HepG2 (cell line): ENCODE results near the gene VEZF1. TPM values are rescaled to one million over a fixed set of nuclear protein-coding genes. Genes with fewer than 3 reads are reported as not detected.
A peak's percentile ranks its signal among the peaks of the same experiment; 100 is the strongest.

Source experiments
- ARID4A ChIP-seq: sonication (generic); formaldehyde crosslinking; IDR thresholded peaks from 2 replicates; pipeline ENCODE4 v1.5.0; 2020; ENCODE audit warnings: mild to moderate bottlenecking, missing genetic modification reagents, borderline replicate concordance
- PHF5A ChIP-seq: IDR thresholded peaks from one replicate; pipeline ENCODE4 v1.6.1; 2018; ENCODE audit warnings: low read depth, missing genetic modification reagents; ENCODE audit not compliant: unreplicated experiment
- PLSCR1 ChIP-seq: sonication (generic); formaldehyde crosslinking; IDR thresholded peaks from 2 replicates; pipeline ENCODE4 v1.5.0; 2020; ENCODE audit warnings: missing genetic modification reagents, mild to moderate bottlenecking, borderline replicate concordance
- POLR2AphosphoS5 ChIP-seq: IDR thresholded peaks from 2 replicates; pipeline ENCODE4 v1.6.1; 2012; ENCODE audit warnings: low read depth, low read length
- SOX5 ChIP-seq: IDR thresholded peaks from 2 replicates; pipeline ENCODE4 v1.6.1; 2016; ENCODE audit warnings: borderline replicate concordance
- ZNF30 ChIP-seq: sonication (generic); formaldehyde crosslinking; IDR thresholded peaks from 2 replicates; pipeline ENCODE4 v1.5.0; 2020; ENCODE audit warnings: mild to moderate bottlenecking, missing genetic modification reagents
- ZNF574 ChIP-seq: sonication (generic); formaldehyde crosslinking; IDR thresholded peaks from 2 replicates; pipeline ENCODE4 v1.4.0; 2020; ENCODE audit warnings: missing genetic modification reagents
- polyA plus RNA-seq, 8 experiments: library from polyadenylated mRNA; depleted of rRNA in 3 of 8; stranded (reverse) in 7 of 8; unstranded in 1 of 8; fragments of >200 nt; fragmentation: Illumina TruSeq in 4 of 8; extraction: Trizol in 4 of 8; gene quantifications; 2 replicates each; pipeline versions ENCODE4 v1.2.1 to v1.2.3, GENCODE V29; 2011 to 2016; ENCODE audit warnings: low read depth in 4 of 8, missing spikeins in 1 of 8, mixed read lengths in 1 of 8; ENCODE audit not compliant: insufficient read depth in 1 of 8
- total RNA-seq, 5 experiments: library from RNA; depleted of rRNA; stranded (reverse); fragments of >200 nt; fragmentation: Illumina TruSeq; extraction: Trizol; gene quantifications; 2 replicates each; pipeline ENCODE4 v1.2.3, GENCODE V29; 2016; ENCODE audit warnings: low read depth in 1 of 5
- TF ChIP-seq, protein P1 (sequence below): sonication (generic); formaldehyde crosslinking; IDR thresholded peaks from 2 replicates; pipeline ENCODE4 v1.4.0; 2020; ENCODE audit warnings: mild to moderate bottlenecking, missing genetic modification reagents

VEZF1 gene
- total and polyA plus RNA-seq, 2 of the 13 experiments (the other 11 are each of a cell fraction or from before 2014, with no cell fraction given) = 45.9 to 49.7 TPM

DNA sequence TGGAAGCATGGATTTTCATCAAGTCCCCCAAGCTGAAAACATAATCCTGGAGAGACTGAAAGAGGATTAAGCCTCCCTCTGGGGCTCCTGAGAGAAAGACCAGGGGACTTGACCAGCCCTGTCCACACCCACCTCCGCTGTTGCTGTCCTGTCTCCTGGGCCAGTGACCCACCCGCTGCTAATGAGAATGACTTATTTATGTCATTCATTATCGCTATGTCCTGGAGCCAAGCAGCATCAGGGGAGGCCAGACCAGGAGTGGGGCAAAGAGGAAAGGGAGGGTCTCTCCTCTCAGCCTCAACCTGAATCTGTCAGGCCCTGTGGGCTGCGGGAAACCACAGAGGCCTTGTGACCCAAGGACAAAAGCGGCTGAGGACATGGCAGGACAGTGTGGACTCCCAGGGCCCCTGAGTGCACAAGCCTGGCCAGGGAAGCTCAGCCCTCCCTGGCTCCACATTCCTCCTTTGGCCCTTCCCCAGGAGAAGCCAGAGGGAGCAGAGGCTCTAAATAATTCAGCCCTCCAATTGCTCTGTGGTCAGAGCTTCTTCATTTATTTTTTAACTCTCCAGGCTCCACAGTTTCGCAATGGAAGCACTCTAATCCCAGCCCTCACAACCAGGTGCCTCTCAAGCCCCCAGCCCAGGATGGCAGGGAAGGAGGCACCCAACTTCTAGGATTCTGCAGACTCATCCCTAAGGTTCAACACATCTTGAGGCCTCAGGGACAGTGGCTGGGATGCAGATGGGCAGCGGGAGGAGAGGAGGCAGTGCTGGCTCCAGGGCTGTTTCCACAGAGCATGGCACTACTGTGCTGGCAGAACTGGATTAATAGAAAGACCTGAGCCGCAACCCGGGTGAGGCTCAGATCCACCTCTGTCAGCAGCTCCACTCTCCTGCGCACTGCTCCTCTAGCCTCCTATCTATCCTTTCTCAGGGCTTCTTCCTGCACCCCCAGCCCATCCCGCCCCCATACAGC lies 51.9 kb downstream of the VEZF1 start (continued):
- TF ChIP-seq, protein P1, sequence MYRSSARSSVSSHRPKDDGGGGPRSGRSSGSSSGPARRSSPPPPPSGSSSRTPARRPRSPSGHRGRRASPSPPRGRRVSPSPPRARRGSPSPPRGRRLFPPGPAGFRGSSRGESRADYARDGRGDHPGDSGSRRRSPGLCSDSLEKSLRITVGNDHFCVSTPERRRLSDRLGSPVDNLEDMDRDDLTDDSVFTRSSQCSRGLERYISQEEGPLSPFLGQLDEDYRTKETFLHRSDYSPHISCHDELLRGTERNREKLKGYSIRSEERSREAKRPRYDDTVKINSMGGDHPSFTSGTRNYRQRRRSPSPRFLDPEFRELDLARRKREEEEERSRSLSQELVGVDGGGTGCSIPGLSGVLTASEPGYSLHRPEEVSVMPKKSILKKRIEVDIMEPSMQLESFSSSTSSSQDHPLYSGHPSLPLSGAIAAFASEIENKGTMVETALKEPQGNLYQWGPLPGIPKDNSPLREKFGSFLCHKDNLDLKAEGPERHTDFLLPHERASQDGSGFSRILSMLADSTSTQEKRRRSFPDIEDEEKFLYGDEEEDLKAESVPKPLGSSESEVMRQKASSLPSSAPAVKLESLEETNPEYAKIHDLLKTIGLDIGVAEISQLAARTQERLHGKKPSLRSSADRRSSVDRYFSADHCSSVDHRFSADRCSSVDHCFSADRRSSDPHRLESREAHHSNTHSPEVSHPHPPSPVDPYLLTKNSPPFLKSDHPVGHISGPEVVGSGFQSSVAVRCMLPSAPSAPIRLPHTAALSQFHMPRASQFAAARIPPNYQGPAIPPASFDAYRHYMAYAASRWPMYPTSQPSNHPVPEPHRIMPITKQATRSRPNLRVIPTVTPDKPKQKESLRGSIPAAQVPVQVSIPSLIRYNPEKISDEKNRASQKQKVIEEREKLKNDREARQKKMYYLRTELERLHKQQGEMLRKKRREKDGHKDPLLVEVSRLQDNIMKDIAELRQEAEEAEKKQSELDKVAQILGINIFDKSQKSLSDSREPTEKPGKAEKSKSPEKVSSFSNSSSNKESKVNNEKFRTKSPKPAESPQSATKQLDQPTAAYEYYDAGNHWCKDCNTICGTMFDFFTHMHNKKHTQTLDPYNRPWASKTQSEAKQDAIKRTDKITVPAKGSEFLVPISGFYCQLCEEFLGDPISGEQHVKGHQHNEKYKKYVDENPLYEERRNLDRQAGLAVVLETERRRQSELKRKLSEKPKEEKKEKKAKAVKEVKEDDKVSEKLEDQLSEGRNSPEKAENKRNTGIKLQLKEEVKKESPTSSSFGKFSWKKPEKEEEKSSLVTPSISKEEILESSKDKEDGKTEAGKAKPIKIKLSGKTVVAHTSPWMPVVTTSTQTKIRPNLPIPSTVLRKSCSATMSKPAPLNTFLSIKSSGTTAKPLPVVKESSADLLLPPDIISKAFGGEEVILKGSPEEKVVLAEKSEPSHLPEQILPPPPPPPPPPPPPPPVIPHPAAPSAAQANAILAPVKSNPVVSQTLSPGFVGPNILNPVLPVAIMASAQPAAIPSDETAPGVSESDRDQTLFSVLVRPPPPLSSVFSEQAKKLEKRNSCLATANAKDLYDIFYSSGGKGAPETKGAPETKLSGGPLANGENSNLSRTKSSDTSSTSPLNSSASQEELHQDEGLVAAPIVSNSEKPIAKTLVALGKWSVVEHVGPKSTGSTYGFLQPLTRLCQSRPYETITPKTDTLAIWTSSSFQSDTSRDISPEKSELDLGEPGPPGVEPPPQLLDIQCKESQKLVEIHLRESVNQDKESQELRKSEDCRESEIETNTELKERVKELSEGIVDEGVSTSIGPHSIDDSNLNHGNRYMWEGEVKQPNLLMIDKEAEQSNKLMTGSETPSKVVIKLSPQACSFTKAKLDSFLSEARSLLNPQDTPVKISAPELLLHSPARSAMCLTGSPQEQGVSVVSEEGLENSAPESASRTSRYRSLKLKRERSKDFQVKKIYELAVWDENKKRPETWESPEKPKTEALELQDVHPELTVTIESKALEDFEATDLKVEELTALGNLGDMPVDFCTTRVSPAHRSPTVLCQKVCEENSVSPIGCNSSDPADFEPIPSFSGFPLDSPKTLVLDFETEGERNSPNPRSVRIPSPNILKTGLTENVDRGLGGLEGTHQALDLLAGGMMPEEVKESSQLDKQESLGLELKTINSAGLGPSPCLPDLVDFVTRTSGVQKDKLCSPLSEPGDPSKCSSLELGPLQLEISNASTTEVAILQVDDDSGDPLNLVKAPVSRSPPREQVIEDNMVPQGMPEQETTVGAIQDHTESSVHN = 0 out of 2 replicates have a peak, but pooled peaks have one; percentile 25
- TF ChIP-seq PHF5A (CRISPR knock-in tag) (no peak), PLSCR1 (CRISPR knock-in tag) (no peak), ARID4A (peak; percentile 38; the same call in 1 of the 2 replicates), ZNF574 (CRISPR knock-in tag) (peak; percentile 55), SOX5 (CRISPR knock-in tag) (no peak), POLR2AphosphoS5 (no peak), ZNF30 (CRISPR knock-in tag) (no peak)
